Hindlimb muscle (tissue), 1 donor: ENCODE results near the gene SUCLG1. TPM values are rescaled to one million over a fixed set of nuclear protein-coding genes. Genes with fewer than 3 reads are reported as not detected.
"Not testable (repeated sequence)": the region's sequence is repeated elsewhere in the genome, so short reads cannot be mapped to it uniquely, and the experiment has no call there.

Source experiments
- DNase-seq: peaks from one replicate; pipeline ENCODE4 v3.0.0-alpha.2; 2013
- polyA plus RNA-seq: library from polyadenylated mRNA; unstranded; fragments of 120-200 nt; gene quantifications from one replicate; pipeline ENCODE4 v1.2.1, GENCODE V29; 2013; ENCODE audit not compliant: insufficient read length

The SUCLG1 gene
- 71.6 TPM for polyA plus RNA-seq

GRCh38 chr2:84459018-84459943, at the start of gene SUCLG1:
Gene SUCLG1 (minus strand): TSS chr2:84459280. CDS start chr2:84459269, 11 bp downstream.
- DNase-seq = peak; percentile 90

GRCh38 chr2:84498150-84498799, 39.2 kb upstream of the SUCLG1 start:
- DNase-seq = no peak

GRCh38 chr2:84497285-84497684, 38.2 kb upstream of the SUCLG1 start:
- no peak for DNase-seq

- DNase-seq = no peak
These were observed 37.3 kb upstream of the SUCLG1 start for GRCh38 chr2:84496386-84496785.

DNA sequence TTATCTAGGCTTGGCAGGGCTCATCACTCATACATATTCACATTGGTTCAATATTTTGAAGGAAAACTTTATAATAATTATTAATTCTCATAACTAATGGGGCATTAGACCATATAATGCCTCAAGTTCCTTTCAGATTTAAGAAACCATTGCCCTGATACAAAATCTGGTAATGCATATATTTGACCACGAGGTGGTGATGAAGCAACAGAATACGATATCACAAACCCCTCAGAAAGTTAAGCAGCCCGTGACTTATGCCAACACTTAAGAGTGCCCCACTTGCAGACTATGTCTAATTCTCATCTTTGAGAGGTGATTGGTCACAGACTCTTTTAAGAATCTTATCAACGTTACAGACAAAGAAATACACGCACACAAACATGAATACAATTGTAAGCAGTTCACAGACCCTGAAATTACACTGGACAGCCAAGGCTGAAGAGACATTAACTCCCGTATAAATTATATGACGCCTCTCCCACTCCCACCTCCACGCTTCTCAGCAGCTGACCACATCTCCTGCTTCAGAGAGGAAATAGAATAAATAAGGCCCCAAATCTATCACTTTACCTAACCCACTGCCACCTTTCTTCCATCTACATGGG, 36.6 kb upstream of the SUCLG1 start:
- DNase-seq = peak; percentile 36

DNA sequence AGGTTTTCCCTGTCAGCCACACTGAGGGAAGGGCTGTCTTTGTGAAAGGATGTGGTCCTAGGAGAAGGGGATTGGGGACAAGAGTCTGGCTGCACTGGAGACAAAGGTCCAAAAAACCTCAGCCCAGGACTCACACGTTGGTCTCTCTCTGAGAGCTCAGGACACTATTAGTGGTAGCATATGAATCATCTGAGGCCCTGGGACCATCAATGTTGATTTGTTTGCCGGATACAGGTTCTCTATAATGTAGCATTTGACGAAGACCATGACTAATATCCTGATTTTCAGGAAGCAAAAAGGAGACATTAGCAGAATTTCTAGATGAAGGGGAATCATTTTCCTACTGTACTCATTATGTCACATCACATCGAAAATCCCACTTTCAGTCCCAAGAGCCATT, 35.0 kb upstream of the SUCLG1 start:
- DNase-seq = no peak

- DNase-seq = no peak
These were observed 34.4 kb upstream of the SUCLG1 start for GRCh38 chr2:84493514-84493913.

DNA sequence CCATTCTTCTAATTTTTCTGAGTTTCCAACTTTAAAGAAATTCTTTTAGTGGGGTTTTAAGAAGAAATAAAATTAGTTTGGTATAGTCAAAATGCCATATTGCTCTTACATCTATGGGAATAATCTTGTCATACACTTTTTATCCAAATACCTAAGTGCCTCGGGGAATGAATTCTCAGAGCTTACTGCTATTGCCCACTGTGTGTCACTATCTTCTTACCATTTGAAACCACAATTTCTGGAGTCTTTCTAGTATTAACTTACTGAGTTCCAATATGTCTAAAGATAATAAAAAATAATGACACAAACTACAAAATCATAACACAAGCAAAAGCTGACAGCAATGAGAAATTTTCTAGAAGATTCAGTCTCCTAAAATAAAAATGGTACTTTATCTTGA, 33.5 kb upstream of the SUCLG1 start:
- no peak for DNase-seq

- no peak for DNase-seq
These were observed 32.7 kb upstream of the SUCLG1 start for GRCh38 chr2:84491741-84492140.

DNA sequence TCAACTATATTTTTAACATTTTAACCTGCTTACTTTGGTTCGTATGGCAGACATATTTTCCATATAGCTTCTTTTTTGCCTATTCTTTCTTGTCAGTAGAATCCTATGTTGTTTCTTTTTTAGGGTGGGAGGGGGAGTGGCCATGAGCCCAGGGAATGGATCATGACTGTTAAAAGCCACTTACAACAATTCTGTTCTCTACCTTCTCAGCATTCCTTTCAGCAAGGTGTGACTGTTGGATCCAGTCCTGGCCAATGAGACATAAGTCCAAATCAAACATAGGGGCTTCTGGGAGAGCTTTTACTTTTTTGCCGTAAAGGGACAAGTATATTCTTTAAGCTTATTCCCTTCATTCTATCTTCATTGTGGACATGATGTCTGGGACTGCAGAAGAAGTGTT, 32.2 kb upstream of the SUCLG1 start:
- DNase-seq = no peak

- DNase-seq = no peak
These were observed 28.4 kb upstream of the SUCLG1 start for GRCh38 chr2:84487298-84487996.

DNA sequence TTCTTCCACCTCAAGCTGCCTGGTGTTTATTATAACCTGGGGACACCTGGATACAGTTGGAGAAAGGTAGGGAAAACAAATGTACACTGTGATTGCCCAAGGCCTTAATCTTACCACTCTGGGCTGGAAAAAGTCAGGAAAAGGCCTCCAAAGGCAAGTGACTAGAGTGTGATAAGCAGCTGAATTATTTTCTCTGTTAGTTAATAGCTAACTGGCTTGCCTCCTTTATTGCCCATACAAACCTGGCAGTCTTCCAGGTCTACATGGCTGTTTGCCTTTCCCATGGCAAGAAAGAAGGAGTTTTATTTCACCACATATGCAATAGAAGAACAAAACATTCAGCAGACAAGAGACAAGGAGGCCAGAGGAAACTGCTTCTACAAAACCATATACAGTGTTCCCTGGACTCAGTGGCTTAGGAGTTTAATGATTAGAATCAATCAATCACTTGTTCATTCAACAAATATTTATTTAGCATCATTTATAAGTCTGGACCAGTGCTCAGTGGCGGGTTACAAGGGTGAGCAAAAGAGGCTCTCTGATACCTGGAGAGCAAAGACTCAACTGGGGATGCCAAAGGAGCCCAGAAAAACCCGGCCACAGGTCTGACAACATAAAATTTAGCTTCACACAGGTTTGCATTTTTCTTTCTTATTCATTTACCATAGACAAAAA, 27.5 kb upstream of the SUCLG1 start:
- DNase-seq = no peak

- DNase-seq = no peak
These were observed 24.2 kb upstream of the SUCLG1 start for GRCh38 chr2:84483320-84483719.

DNA sequence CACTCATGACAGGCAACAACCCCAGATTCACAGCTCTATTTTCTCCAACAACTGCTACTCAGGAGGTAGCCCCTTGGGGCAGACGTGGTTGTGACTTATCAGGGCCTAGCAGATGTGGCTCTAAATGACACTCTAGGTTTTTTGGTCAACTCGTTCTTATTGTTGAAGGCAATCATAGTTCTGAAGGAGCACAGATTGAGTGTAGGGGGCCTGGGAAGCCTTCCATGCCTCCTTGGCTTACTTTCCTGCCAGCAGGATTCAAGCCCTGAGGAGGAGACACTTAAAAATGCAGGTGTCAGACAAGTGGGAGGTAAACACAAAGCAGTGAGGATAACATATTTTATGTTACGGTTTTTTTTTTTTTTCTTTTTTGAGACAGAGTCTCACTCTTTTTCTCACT, 23.5 kb upstream of the SUCLG1 start:
- no peak for DNase-seq

DNA sequence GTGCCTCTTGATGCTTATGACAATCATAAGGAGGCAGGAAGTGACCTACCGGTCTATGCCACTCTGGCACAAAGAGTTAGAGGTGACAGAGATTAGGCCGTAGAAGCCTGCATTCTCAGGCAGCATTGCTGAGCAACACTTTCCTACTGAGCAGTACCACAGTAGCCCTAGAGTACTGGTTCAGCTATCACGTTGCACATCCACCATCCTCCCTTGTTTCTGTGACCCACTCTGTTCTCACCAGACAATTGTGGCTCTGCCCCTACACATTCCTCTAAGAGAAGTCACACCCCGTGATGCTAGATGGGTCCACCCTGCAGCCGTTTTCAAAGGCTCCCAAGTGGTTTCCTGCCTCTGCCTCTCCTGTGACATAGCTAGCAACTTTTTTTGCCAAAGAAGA, 22.6 kb upstream of the SUCLG1 start:
- DNase-seq = no peak

DNA sequence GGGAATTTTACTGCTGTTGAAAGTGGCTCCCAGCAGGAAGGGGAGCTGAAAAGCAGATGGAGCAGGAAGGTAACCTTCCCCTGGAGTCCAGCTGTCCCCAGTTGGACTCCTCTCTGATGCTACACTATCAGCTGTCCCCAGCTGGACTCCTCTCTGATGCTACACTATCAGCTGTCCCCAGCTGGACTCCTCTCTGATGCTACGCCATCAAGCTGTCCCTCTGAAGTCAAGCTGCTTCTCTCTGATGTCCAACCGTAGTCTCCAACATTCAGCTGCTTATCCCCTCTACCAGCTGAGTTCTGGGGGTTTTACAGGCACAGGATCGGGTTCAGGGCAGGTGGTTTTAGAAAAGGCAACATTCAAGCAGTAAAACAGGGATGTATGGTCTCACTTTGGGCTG, 19.8 kb upstream of the SUCLG1 start:
- no peak for DNase-seq

- no peak for DNase-seq
These were observed 18.8 kb upstream of the SUCLG1 start for GRCh38 chr2:84477886-84478285.

DNA sequence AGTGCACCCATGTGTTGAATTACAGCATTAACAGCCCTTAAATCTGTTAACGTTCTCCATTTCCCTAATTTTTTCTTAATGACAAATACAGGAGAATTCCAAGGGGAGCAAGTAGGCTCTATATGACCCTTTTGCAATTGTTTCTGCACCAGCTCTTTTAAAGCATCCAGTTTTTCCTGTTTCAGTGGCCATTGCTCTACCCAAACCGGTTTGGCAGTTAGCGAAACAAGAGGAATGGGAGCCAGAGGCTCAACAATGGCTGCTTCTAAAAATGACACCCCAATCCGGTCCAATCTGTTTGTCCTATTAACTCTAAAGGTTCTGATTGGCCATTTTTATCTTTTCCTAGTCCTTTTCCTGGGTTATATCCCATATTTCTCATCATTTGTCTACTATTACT, 15.1 kb upstream of the SUCLG1 start:
- DNase-seq = no peak

DNA sequence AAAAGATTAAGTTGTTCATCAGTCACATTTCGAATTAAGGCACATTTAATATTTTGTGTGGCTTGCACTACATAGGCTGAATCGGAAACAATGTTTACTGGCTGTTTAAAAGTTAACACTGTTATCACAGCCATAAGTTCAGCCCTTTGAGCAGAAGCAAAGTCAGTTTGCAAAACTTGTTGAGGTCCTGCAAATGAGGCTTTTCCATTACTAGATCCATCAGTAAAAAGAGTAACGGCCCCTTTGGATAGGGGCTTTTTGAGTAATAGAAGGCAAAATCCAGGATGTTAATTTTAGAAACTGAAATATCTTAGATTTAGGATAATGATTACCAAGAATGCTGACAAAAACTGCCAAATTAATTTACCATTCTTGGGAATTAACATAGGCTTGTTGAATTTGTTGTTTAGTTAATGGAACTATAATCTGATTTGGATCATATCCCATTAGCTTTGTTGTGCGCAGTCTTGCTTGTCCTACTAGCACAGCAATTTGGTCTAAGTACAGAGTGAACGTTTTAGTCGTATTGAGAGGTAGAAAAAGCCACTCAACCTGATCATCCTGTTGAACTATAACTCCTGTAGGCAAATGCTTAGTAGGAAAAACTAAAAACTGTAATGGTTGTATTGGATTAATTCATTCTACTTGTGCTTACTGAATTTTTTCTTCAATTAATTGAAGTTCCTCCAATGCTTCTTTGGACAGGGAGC, 13.9 kb upstream of the SUCLG1 start:
- DNase-seq = no peak

DNA sequence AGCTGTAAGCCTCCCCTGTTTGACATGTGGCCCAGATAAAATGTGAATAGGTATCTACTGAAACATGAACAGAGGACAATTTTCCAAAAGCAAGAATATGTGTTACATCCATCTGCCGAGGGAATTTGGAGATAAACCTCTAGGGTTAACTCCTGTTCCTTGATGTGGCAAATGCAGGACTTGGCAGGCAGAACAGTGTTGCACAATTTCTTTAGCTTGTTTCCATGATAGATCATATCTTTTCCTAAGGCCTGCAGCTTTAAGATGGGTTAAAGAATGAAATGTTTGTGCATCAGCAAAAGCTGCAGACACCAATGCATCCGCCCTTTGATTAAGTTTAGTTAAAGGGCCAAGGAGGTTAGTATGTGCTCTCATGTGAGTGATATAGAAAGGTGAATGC, 13.3 kb upstream of the SUCLG1 start:
- not testable (repeated sequence) for DNase-seq

DNA sequence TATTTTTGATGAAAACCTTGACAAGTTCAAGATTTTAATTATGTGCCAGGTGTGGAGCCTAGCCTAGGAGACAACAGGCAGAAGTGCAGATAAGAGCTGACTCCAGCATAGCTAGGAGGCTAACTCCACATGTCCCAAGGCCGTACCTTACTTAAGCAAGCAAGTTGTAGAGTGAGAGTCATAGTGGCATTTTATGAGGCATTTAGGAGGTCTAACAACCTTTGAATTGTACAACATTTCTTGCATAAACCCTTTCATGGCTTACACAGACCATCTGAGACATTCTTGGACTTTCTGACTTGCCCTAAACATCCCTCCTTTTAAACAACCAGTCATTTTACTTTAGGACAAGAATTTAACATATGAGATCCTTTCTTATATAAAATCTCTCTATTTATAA, 8.3 kb upstream of the SUCLG1 start:
- DNase-seq = no peak

DNA sequence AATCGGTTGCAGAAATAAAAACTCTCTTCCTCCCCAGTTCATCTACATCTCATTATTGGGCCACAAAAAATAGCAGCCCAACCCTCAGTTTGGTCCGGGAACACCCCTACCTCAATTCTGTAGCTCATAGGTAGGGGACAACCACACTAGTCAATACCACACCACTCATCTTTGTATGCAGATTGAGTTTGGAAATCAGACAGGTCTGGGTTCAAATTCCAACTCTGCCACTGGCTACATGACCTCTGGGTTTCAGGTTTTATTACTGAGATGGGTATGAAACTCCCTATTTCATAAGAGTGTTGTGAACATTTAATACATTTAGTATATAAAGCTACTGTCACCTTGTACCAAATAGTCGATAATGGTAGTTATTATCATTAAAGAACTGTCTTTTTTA, 2.2 kb upstream of the SUCLG1 start:
- DNase-seq = no peak
